ENCODE measurements around the gene PLD5. TPM values are rescaled to one million over a fixed set of nuclear protein-coding genes. Genes with fewer than 3 reads are reported as not detected.
"Not testable (repeated sequence)": the region's sequence is repeated elsewhere in the genome, so short reads cannot be mapped to it uniquely, and the experiment has no call there.

PLD5 gene
- total and polyA plus RNA-seq, 9 donors: 0.35 to 6.2 (median 1.1) TPM

GRCh38 chr1:242211254-242212022 lies 313.1 kb downstream of the PLD5 start:
- Histone ChIP-seq H3K4me3 (no peak overlapping the region), H3K9me3 (no peaks in the 10 kb centered on the region), H3K27me3 (no peaks in the 10 kb centered on the region), H3K36me3 (no peaks in the 10 kb centered on the region), H3K27ac (no peak overlapping the region), H3K4me1 (ENCODE audit: insufficient read depth) (no peaks in the 10 kb centered on the region)
- 59 to 70% (median 62%) methylated on average over 10 to 11 of the region's 11 CpGs for WGBS, 3 donors
- TF ChIP-seq EP300 (IDR thresholded peaks at IDR 0.05) (no peak), CTCF (IDR thresholded peaks at IDR 0.05) (no peak), POLR2A (IDR thresholded peaks at IDR 0.05) (no peak)
- intact Hi-C loops (cut with DNase I): no loop called here
- DNase-seq: no peak

GRCh38 chr1:242210316-242210715 lies 314.2 kb downstream of the PLD5 start:
- H3K9me3 ChIP-seq; H3K36me3 ChIP-seq; intact Hi-C loops (cut with DNase I); H3K27me3 ChIP-seq; H3K4me3 ChIP-seq; DNase-seq; H3K27ac ChIP-seq; H3K4me1 ChIP-seq (ENCODE audit: insufficient read depth): not testable (repeated sequence)
- WGBS, 3 donors: 78 to 81% (median 79%) methylated on average over 6 to 7 of the region's 7 CpGs

GRCh38 chr1:242209063-242209462 lies 315.4 kb downstream of the PLD5 start:
- Histone ChIP-seq H3K4me3 (no peak overlapping the region), H3K27me3 (no peaks in the 10 kb centered on the region), H3K4me1 (ENCODE audit: insufficient read depth) (no peaks in the 10 kb centered on the region), H3K36me3 (no peaks in the 10 kb centered on the region), H3K9me3 (no peaks in the 10 kb centered on the region), H3K27ac (no peak overlapping the region)
- no peak for DNase-seq
- no peak for TF ChIP-seq POLR2A (IDR thresholded peaks at IDR 0.05)
- no peak for TF ChIP-seq CTCF (IDR thresholded peaks at IDR 0.05)
- no peak for TF ChIP-seq EP300 (IDR thresholded peaks at IDR 0.05)
- WGBS, 3 donors: 83 to 87% (median 86%) methylated on average over 11 of the region's 11 CpGs
- intact Hi-C loops (cut with DNase I): no loop called here

GRCh38 chr1:242208021-242208420 lies 316.5 kb downstream of the PLD5 start:
- Histone ChIP-seq H3K4me1 (ENCODE audit: insufficient read depth) (no peaks in the 10 kb centered on the region), H3K36me3 (no peaks in the 10 kb centered on the region), H3K9me3 (no peaks in the 10 kb centered on the region), H3K27ac (no peak overlapping the region), H3K4me3 (no peak overlapping the region), H3K27me3 (no peaks in the 10 kb centered on the region)
- no peak for DNase-seq
- WGBS, 3 donors: 84 to 96% (median 93%) methylated on average over 2 of the region's 2 CpGs
- TF ChIP-seq CTCF (IDR thresholded peaks at IDR 0.05): no peak
- TF ChIP-seq POLR2A (IDR thresholded peaks at IDR 0.05): no peak
- no peak for TF ChIP-seq EP300 (IDR thresholded peaks at IDR 0.05)
- intact Hi-C loops (cut with DNase I): no loop called here

GRCh38 chr1:242206994-242207393 lies 317.5 kb downstream of the PLD5 start:
- Histone ChIP-seq H3K4me1 (ENCODE audit: insufficient read depth) (no peaks in the 10 kb centered on the region), H3K4me3 (no peak overlapping the region), H3K9me3 (no peaks in the 10 kb centered on the region), H3K36me3 (no peaks in the 10 kb centered on the region), H3K27ac (no peak overlapping the region), H3K27me3 (no peaks in the 10 kb centered on the region)
- DNase-seq: no peak
- intact Hi-C loops (cut with DNase I): no loop called here
- TF ChIP-seq POLR2A (IDR thresholded peaks at IDR 0.05) (no peak), EP300 (IDR thresholded peaks at IDR 0.05) (no peak), CTCF (IDR thresholded peaks at IDR 0.05) (no peak)
- 91 to 96% (median 95%) methylated on average over 4 of the region's 4 CpGs for WGBS, 3 donors

Measured in ovary (tissue), 9 donors.